PC-9 (cell line): Measurements from ENCODE around the gene SYT3.

Source experiments
- EZH2 ChIP-seq: fragments of 200-600 bp; sonication (generic); IDR thresholded peaks from 2 replicates; pipeline ENCODE4 v1.8.0; 2017; ENCODE audit warnings: antibody characterized with exemption, low read depth
- TF ChIP-seq, protein P1 (sequence below): fragments of 200-600 bp; sonication (generic); conservative IDR thresholded peaks from 2 replicates; pipeline ENCODE4 v1.6.1; 2017; ENCODE audit warnings: mixed run types, antibody characterized with exemption, mild to moderate bottlenecking, moderate library complexity

DNA sequence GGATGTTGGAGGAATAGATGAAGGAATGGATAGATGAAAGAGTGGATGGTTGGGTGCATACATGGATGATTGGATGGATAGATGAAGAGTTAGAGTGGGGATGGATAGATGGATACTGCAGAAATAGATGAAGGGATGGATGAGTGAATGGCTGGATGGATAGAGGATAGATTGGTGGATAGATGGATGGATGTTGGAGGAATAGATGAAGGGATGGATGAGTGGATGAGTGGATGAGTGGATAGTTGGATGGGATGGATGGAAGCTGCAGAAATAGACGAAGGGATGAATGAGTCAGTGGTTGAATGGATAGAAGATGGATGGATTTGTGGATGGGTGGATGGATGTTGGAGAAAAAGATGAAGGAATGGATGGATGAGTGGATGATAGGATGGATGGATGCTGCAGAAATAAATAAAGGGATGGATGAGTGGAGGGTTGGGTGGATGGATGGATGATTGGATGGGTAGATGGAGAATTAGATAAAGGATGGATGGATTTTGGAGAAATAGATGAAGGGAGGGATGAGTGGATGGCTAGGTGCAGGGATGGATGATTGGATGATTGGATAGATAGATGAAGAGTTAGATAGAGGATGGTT lies 4.7 kb upstream of the SYT3 start:
- TF ChIP-seq, protein P1, sequence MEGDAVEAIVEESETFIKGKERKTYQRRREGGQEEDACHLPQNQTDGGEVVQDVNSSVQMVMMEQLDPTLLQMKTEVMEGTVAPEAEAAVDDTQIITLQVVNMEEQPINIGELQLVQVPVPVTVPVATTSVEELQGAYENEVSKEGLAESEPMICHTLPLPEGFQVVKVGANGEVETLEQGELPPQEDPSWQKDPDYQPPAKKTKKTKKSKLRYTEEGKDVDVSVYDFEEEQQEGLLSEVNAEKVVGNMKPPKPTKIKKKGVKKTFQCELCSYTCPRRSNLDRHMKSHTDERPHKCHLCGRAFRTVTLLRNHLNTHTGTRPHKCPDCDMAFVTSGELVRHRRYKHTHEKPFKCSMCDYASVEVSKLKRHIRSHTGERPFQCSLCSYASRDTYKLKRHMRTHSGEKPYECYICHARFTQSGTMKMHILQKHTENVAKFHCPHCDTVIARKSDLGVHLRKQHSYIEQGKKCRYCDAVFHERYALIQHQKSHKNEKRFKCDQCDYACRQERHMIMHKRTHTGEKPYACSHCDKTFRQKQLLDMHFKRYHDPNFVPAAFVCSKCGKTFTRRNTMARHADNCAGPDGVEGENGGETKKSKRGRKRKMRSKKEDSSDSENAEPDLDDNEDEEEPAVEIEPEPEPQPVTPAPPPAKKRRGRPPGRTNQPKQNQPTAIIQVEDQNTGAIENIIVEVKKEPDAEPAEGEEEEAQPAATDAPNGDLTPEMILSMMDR, result no peak
- no peak for TF ChIP-seq EZH2
